HG02884 (cell line): ENCODE measurements around the gene BFSP1.
A peak's percentile ranks its signal among the peaks of the same experiment; 100 is the strongest.

Source experiments
- ATAC-seq: cut with Tn5 transposase; IDR thresholded peaks from one replicate; pipeline ENCODE4 v1.9.1; 2021; ENCODE audit warnings: mild to moderate bottlenecking, moderate library complexity; ENCODE audit not compliant: unreplicated experiment

BFSP1 gene

GRCh38 chr20:17524560-17524959, 6.6 kb downstream of the BFSP1 start:
- ATAC-seq = no peak

GRCh38 chr20:17523326-17523725, 7.9 kb downstream of the BFSP1 start:
- no peak for ATAC-seq

GRCh38 chr20:17522528-17522927, 8.7 kb downstream of the BFSP1 start:
- no peak for ATAC-seq

- ATAC-seq = no peak
These were observed 10.6 kb downstream of the BFSP1 start for GRCh38 chr20:17520583-17520982.

GRCh38 chr20:17519606-17520285, 11.4 kb downstream of the BFSP1 start:
- ATAC-seq = no peak

- ATAC-seq = no peak
These were observed 12.7 kb downstream of the BFSP1 start for GRCh38 chr20:17518339-17519052.

- ATAC-seq = no peak
These were observed 16.1 kb downstream of the BFSP1 start for GRCh38 chr20:17515053-17515452.

- ATAC-seq = no peak
These were observed 17.2 kb downstream of the BFSP1 start for GRCh38 chr20:17513939-17514338.

GRCh38 chr20:17511401-17511800, 19.8 kb downstream of the BFSP1 start:
- ATAC-seq = no peak

GRCh38 chr20:17510548-17510947, 20.6 kb downstream of the BFSP1 start:
- ATAC-seq = no peak

GRCh38 chr20:17508756-17509155, 22.4 kb downstream of the BFSP1 start:
- no peak for ATAC-seq

- no peak for ATAC-seq
These were observed 23.6 kb downstream of the BFSP1 start for GRCh38 chr20:17507531-17507930.

GRCh38 chr20:17507032-17507431, 24.1 kb downstream of the BFSP1 start:
- ATAC-seq = no peak

GRCh38 chr20:17505636-17506517, 25.3 kb downstream of the BFSP1 start:
- peak; percentile 9 for ATAC-seq

GRCh38 chr20:17504898-17505635, 26.1 kb downstream of the BFSP1 start:
- peak; percentile 57 for ATAC-seq

GRCh38 chr20:17504066-17504897, 26.9 kb downstream of the BFSP1 start:
- peak; percentile 12 for ATAC-seq

GRCh38 chr20:17503301-17504065, 27.7 kb downstream of the BFSP1 start:
- ATAC-seq = no peak

- no peak for ATAC-seq
These were observed 29.1 kb downstream of the BFSP1 start for GRCh38 chr20:17502105-17502504.

- no peak for ATAC-seq
These were observed 29.5 kb downstream of the BFSP1 start for GRCh38 chr20:17501701-17502100.
